Thoracic aorta (tissue), 2 donors: Measurements from ENCODE around the gene SSH3. TPM values are rescaled to one million over a fixed set of nuclear protein-coding genes. Genes with fewer than 3 reads are reported as not detected.

Experiments
- ATAC-seq: fragments of 150-250 bp; one replicate; pipeline ENCODE4 v1.8.0; 2017; ENCODE audit warnings: low read depth; ENCODE audit not compliant: insufficient number of reproducible peaks, low FRiP score
- DNase-seq: peaks from one replicate; pipeline ENCODE4 v3.0.0-alpha.2; 2020; ENCODE audit warnings: low spot score
- H3K27ac ChIP-seq, 2 donors: fragments of 200-600 bp; sonication (generic); 1 replicate in 1 of 2; 2 replicates in 1 of 2; pipeline ENCODE4 v1.5.1; 2016; ENCODE audit warnings: mild to moderate bottlenecking in 2 of 2, moderate library complexity in 2 of 2
- H3K27me3 ChIP-seq: fragments of 200-600 bp; sonication (generic); replicated peaks from 2 replicates; pipeline ENCODE4 v1.6.0; 2016; ENCODE audit warnings: mild to moderate bottlenecking; ENCODE audit not compliant: insufficient read depth
- H3K36me3 ChIP-seq: fragments of 200-600 bp; sonication (generic); one replicate; pipeline ENCODE4 v1.5.1; 2016
- H3K4me1 ChIP-seq, 2 donors: fragments of 200-600 bp; sonication (generic); 1 replicate in 1 of 2; 2 replicates in 1 of 2; pipeline versions ENCODE4 v1.5.1 to v1.6.0; 2016; ENCODE audit warnings: low read depth in 2 of 2, mild to moderate bottlenecking in 1 of 2; ENCODE audit not compliant: control insufficient read depth in 1 of 2
- H3K4me3 ChIP-seq: fragments of 200-600 bp; sonication (generic); 2 replicates; pipeline ENCODE4 v1.5.1; 2016; ENCODE audit warnings: mild to moderate bottlenecking
- H3K9me3 ChIP-seq: fragments of 200-600 bp; sonication (generic); 2 replicates; pipeline ENCODE4 v1.5.1; 2016
- CTCF ChIP-seq: fragments of 200-600 bp; sonication (generic); IDR thresholded peaks from one replicate; pipeline ENCODE4 v1.5.1; 2019; ENCODE audit warnings: antibody characterized with exemption
- total RNA-seq, 2 donors: library from RNA; depleted of rRNA; stranded (reverse); fragments of >200 nt; gene quantifications; one replicate each; pipeline versions ENCODE4 v1.1.0 to v1.2.3, GENCODE V29; 2016

Gene SSH3
- total RNA-seq, 2 donors from 2014 or later, result 39.4 to 59.0 TPM

GRCh38 chr11:67272327-67273259, 30.7 kb upstream of the SSH3 start:
- no peaks in the 10 kb centered on the region for H3K36me3 ChIP-seq
- peak overlapping the region; percentile 16 for H3K4me3 ChIP-seq
- TF ChIP-seq CTCF, result no peak
- peak overlapping the region; percentile 69 to 71 for H3K27ac ChIP-seq
- H3K27me3 ChIP-seq, result no peaks in the 10 kb centered on the region
- no peak for DNase-seq
- no peaks in the 10 kb centered on the region for H3K9me3 ChIP-seq
- peaks cover 86 to 100% of the 10 kb centered on the region in 2 donors for H3K4me1 ChIP-seq
- ATAC-seq, result no peak

GRCh38 chr11:67273260-67273990, 29.9 kb upstream of the SSH3 start:
- no peak for TF ChIP-seq CTCF
- Histone ChIP-seq H3K9me3 (no peaks in the 10 kb centered on the region), H3K4me1 (peaks cover 88 to 100% of the 10 kb centered on the region in 2 donors), H3K27me3 (no peaks in the 10 kb centered on the region), H3K4me3 (no peak overlapping the region), H3K27ac (peak overlapping the region; percentile 69 to 71), H3K36me3 (no peaks in the 10 kb centered on the region)
- DNase-seq, result no peak
- ATAC-seq, result no peak

- Histone ChIP-seq H3K27ac (peak overlapping the region; percentile 69 to 84), H3K27me3 (no peaks in the 10 kb centered on the region), H3K4me1 (peaks cover 73 to 90% of the 10 kb centered on the region in 2 donors), H3K36me3 (peaks cover 12% of the 10 kb centered on the region), H3K4me3 (peak overlapping the region; percentile 7), H3K9me3 (no peaks in the 10 kb centered on the region)
- ATAC-seq (no peak), DNase-seq (no peak)
- TF ChIP-seq CTCF, result no peak
Measured at GRCh38 chr11:67274768-67275605, 28.3 kb upstream of the SSH3 start.

GRCh38 chr11:67275606-67276409, 27.5 kb upstream of the SSH3 start:
- Histone ChIP-seq H3K27me3 (no peaks in the 10 kb centered on the region), H3K4me3 (no peak overlapping the region), H3K36me3 (peaks cover 20% of the 10 kb centered on the region), H3K27ac (peak overlapping the region in 1 of 2 donors; percentile 84), H3K4me1 (peaks cover 67 to 82% of the 10 kb centered on the region in 2 donors), H3K9me3 (no peaks in the 10 kb centered on the region)
- DNase-seq (no peak), ATAC-seq (no peak)
- no peak for TF ChIP-seq CTCF
